Small intestine (tissue), 16 donors: ENCODE measurements around the gene USP17L11. TPM values are rescaled to one million over a fixed set of nuclear protein-coding genes. Genes with fewer than 3 reads are reported as not detected.
A peak's percentile ranks its signal among the peaks of the same experiment; 100 is the strongest.
"Not testable (repeated sequence)": the region's sequence is repeated elsewhere in the genome, so short reads cannot be mapped to it uniquely, and the experiment has no call there.

Experiments used
- DNase-seq, 2 donors: peaks; one replicate each; pipeline versions ENCODE4 v3.0.0 to v3.0.0-alpha.2; 2013
- FAIRE-seq: peaks from 2 replicates; lab custom pipeline; 2012; peaks lifted over from hg19 to GRCh38; lab: Jason Lieb, UNC
- H3K27ac ChIP-seq, 3 donors: one replicate each; pipeline ENCODE4 v1.5.1; 2013; ENCODE audit warnings: low read length in 2 of 3, mild to moderate bottlenecking in 2 of 3, control low read depth in 1 of 3, inconsistent platforms in 1 of 3, low read depth in 1 of 3, moderate library complexity in 1 of 3
- H3K27me3 ChIP-seq, 3 donors: one replicate each; pipeline ENCODE4 v1.6.1; 2013; ENCODE audit warnings: low read length in 3 of 3, inconsistent platforms in 1 of 3; ENCODE audit not compliant: control insufficient read depth in 3 of 3, insufficient read depth in 3 of 3
- H3K36me3 ChIP-seq, 3 donors: one replicate each; pipeline ENCODE4 v1.6.1; 2013; ENCODE audit warnings: low read length in 3 of 3, inconsistent platforms in 1 of 3, low read depth in 1 of 3, mild to moderate bottlenecking in 1 of 3, moderate library complexity in 1 of 3; ENCODE audit not compliant: control insufficient read depth in 3 of 3, insufficient read depth in 2 of 3
- H3K4me1 ChIP-seq, 3 donors: one replicate each; pipeline ENCODE4 v1.6.1; 2013; ENCODE audit warnings: low read length in 2 of 3, inconsistent platforms in 1 of 3, low read depth in 1 of 3, mild to moderate bottlenecking in 1 of 3, moderate library complexity in 1 of 3; ENCODE audit not compliant: control insufficient read depth in 3 of 3, insufficient read depth in 2 of 3
- H3K4me3 ChIP-seq, 3 donors: one replicate each; pipeline ENCODE4 v1.5.1; 2013; ENCODE audit warnings: low read length in 3 of 3, control low read depth in 1 of 3, inconsistent platforms in 1 of 3, low read depth in 1 of 3, mild to moderate bottlenecking in 1 of 3, moderate library complexity in 1 of 3
- H3K9me3 ChIP-seq, 2 donors: one replicate each; pipeline ENCODE4 v1.6.1; 2013; ENCODE audit warnings: low read depth in 1 of 2, low read length in 1 of 2; ENCODE audit not compliant: control insufficient read depth in 2 of 2, insufficient read depth in 1 of 2
- WGBS, 3 donors: extraction: QIAGEN DNeasy Blood & Tissue Kit; methylation state at CpG; one replicate each; pipeline ENCODE4 v1.1.7; 2013; 5-methylcytosine and 5-hydroxymethylcytosine counted together
- long read RNA-seq, 10 donors: transcript quantifications; one replicate each; lab custom pipeline, GENCODE V29; 2026
- polyA plus RNA-seq, 4 donors: library from polyadenylated mRNA; stranded (reverse) in 3 of 4; unstranded in 1 of 4; fragments of 200-250 nt in 3 of 4; fragments of 120-200 nt in 1 of 4; gene quantifications; one replicate each; pipeline versions ENCODE4 v1.2.1 to v1.2.3, GENCODE V29; 2013
- donor health status: healthy with polysubstance abuse.
- donor health status: control.
- donor health status: control.
- donor health status: Bipolar disorder and iron deficiency.
- donor health status: healthy.

Gene USP17L11, protein sequence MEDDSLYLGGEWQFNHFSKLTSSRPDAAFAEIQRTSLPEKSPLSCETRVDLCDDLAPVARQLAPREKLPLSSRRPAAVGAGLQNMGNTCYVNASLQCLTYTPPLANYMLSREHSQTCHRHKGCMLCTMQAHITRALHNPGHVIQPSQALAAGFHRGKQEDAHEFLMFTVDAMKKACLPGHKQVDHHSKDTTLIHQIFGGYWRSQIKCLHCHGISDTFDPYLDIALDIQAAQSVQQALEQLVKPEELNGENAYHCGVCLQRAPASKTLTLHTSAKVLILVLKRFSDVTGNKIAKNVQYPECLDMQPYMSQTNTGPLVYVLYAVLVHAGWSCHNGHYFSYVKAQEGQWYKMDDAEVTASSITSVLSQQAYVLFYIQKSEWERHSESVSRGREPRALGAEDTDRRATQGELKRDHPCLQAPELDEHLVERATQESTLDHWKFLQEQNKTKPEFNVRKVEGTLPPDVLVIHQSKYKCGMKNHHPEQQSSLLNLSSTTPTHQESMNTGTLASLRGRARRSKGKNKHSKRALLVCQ
- polyA plus RNA-seq: not detected
- long read RNA-seq, donor 1: 0 reads
- long read RNA-seq, donor 2: 0 reads
- long read RNA-seq, donor 3: 0 reads
- long read RNA-seq, donor 4: 0 reads
- long read RNA-seq, donor 5: 0 reads
- long read RNA-seq, donor 6: 0 reads
- long read RNA-seq, donor 7: 0 reads
- long read RNA-seq, donor 8: 0 reads
- long read RNA-seq, donor 9: 0 reads
- long read RNA-seq, donor 10: 0 reads

- not testable (repeated sequence) for H3K4me3 ChIP-seq, H3K4me1 ChIP-seq, H3K9me3 ChIP-seq, H3K27me3 ChIP-seq, DNase-seq, H3K27ac ChIP-seq, H3K36me3 ChIP-seq, FAIRE-seq
- WGBS, 3 donors: 89% methylated on average over 5 of the region's 14 CpGs; no CpG with 5 or more reads in 2 of the 3 donors
Measured at GRCh38 chr4:9215105-9215504, at the start of gene USP17L11. Gene USP17L11 (plus strand): TSS chr4:9215405. CDS start chr4:9215405, 0 bp downstream.

DNA sequence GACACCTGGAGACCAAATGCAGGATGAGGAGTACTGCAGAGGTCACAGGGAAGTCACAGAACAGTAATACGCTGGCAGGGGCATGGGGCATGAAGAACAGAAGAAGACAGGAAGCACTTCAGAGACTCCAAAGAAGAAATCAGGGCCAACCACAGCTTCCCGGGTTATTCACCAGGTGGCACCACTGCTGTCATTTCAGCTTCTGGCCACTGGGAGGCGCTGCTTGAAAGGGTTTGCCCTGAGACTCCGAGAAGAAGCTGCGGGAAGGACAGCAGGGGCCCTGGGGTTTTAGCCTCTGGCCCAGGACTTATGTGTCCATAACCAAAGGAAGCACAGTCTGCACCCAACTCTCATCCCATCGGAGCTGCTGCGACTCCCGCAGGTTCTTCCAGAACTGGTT is 49.2 kb upstream of the USP17L11 start:
- peak in 1 of 2 donors; percentile 23 for DNase-seq
- H3K27ac ChIP-seq, H3K27me3 ChIP-seq, H3K36me3 ChIP-seq, H3K4me1 ChIP-seq, FAIRE-seq, H3K4me3 ChIP-seq, H3K9me3 ChIP-seq: not testable (repeated sequence)
- WGBS, 3 donors: 8 to 14% methylated on average over 2 to 8 of the region's 8 CpGs; no CpG with 5 or more reads in 1 of the 3 donors

DNA sequence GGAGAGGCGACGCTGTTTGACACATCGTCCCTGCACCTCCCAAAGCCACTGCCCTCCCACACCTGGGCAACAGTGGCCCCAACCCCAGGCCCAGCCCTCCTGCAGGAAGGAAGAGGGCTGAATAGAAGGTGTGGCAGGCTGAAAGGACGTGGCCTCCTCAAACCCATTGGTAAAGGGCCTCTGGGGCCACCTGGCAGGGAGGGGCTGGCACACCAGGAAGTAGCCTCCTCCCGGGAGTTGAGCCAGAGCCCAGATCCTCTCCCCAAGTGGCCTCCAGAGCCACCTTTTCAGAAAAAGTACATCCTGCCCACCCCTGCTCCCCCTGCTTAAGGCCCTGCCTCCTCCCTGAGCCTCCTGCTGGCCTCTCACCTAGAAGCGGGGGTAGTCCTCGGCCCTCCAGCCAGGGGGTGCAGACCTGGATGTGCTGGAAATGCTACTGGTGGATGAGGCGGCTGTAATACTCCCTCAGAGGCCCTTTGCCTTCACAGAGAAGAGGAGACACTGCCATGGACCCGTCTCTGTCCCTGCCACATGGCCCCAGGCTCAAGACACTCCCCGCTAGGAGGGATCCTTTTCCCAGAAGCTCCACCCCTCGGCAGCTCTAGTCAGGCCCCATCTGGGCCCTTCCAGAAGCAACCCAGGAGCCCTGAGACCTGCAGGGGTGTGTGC is 45.3 kb upstream of the USP17L11 start, which contains the start of gene FAM90A26:
TSS of gene FAM90A26 (plus strand) at position 619 of the 669 bp plus-strand sequence. CDS start 2,764 bp downstream, outside the sequence.
- H3K36me3 ChIP-seq, DNase-seq, H3K9me3 ChIP-seq, FAIRE-seq, H3K4me1 ChIP-seq, H3K27me3 ChIP-seq, H3K4me3 ChIP-seq, H3K27ac ChIP-seq: not testable (repeated sequence)
- 30 to 70% methylated on average over 4 to 10 of the region's 11 CpGs; no CpG with 5 or more reads in 1 of the 3 donors for WGBS, 3 donors

DNA sequence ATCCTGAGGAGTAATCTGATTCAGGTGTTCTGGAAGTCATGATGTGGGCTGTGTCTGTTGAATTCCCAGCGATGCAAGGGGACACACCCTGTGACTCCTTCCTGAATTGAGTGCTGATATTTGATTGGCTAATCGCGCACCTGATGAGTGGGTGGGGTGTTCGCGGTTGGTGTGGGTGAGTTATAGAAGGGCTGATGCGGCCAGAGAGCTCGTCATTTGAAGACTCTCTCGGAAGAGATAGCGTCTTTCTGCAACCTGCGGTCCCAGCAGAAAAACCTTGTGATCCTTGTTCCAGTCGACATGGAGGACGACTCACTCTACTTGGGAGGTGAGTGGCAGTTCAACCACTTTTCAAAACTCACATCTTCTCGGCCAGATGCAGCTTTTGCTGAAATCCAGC is 4.8 kb upstream of the USP17L11 start, which contains the start of gene USP17L10:
TSS of gene USP17L10 (plus strand) at position 301 of the 400 bp plus-strand sequence. CDS start at position 301, 0 bp downstream.
- not testable (repeated sequence) for FAIRE-seq, DNase-seq, H3K27me3 ChIP-seq, H3K9me3 ChIP-seq, H3K4me3 ChIP-seq, H3K4me1 ChIP-seq, H3K36me3 ChIP-seq, H3K27ac ChIP-seq
- WGBS, 3 donors: 92% methylated on average over 8 of the region's 13 CpGs; no CpG with 5 or more reads in 2 of the 3 donors

- not testable (repeated sequence) for FAIRE-seq, H3K4me3 ChIP-seq, H3K4me1 ChIP-seq, H3K27ac ChIP-seq, H3K9me3 ChIP-seq, H3K27me3 ChIP-seq, DNase-seq, H3K36me3 ChIP-seq
- WGBS, 3 donors: 78 to 81% (median 81%) methylated on average over 11 of the region's 14 CpGs
Measured at GRCh38 chr4:9214701-9215100, 504 bp upstream of the USP17L11 start.

DNA sequence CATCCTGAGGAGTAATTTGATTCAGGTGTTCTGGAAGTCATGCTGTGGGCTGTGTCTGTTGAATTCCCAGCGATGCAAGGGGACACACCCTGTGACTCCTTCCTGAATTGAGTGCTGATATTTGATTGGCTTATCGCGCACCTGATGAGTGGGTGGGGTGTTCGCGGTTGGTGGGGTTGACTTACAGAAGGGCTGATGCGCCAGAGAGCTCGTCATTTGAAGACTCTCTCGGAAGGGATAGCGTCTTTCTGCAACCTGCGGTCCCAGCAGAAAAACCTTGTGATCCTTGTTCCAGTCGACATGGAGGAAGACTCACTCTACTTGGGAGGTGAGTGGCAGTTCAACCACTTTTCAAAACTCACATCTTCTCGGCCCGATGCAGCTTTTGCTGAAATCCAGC is 4.6 kb downstream of the USP17L11 start, which contains the start of gene USP17L12:
TSS of gene USP17L12 (plus strand) at position 301 of the 400 bp plus-strand sequence. CDS start at position 301, 0 bp downstream.
- H3K36me3 ChIP-seq, H3K4me3 ChIP-seq, FAIRE-seq, H3K9me3 ChIP-seq, DNase-seq, H3K27me3 ChIP-seq, H3K4me1 ChIP-seq, H3K27ac ChIP-seq: not testable (repeated sequence)
- WGBS, 3 donors: no CpG with 5 or more reads among the region's 13 CpGs

DNA sequence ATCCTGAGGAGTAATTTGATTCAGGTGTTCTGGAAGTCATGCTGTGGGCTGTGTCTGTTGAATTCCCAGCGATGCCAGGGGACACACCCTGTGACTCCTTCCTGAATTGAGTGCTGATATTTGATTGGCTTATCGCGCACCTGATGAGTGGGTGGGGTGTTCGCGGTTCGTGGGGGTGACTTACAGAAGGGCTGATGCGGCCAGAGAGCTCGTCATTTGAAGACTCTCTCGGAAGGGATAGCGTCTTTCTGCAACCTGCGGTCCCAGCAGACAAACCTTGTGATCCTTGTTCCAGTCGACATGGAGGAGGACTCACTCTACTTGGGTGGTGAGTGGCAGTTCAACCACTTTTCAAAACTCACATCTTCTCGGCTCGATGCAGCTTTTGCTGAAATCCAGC is 9.4 kb downstream of the USP17L11 start, which contains the start of gene USP17L13:
TSS of gene USP17L13 (plus strand) at position 301 of the 400 bp plus-strand sequence. CDS start at position 301, 0 bp downstream.
- DNase-seq, FAIRE-seq, H3K27me3 ChIP-seq, H3K27ac ChIP-seq, H3K4me3 ChIP-seq, H3K36me3 ChIP-seq, H3K9me3 ChIP-seq, H3K4me1 ChIP-seq: not testable (repeated sequence)
- no CpG with 5 or more reads among the region's 14 CpGs for WGBS, 3 donors

DNA sequence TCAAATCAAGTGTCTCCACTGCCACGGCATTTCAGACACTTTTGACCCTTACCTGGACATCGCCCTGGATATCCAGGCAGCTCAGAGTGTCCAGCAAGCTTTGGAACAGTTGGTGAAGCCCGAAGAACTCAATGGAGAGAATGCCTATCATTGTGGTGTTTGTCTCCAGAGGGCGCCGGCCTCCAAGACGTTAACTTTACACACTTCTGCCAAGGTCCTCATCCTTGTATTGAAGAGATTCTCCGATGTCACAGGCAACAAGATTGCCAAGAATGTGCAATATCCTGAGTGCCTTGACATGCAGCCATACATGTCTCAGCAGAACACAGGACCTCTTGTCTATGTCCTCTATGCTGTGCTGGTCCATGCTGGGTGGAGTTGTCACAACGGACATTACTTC is 15.0 kb downstream of the USP17L11 start:
- not testable (repeated sequence) for H3K4me3 ChIP-seq, H3K27ac ChIP-seq, H3K9me3 ChIP-seq, H3K27me3 ChIP-seq, H3K4me1 ChIP-seq, FAIRE-seq, H3K36me3 ChIP-seq, DNase-seq
- WGBS, 3 donors: 87 to 94% (median 91%) methylated on average over 4 to 6 of the region's 8 CpGs
